A172 (cell line): ENCODE measurements around the gene SERP1. TPM values are rescaled to one million over a fixed set of nuclear protein-coding genes. Genes with fewer than 3 reads are reported as not detected.

ENCODE experiments used
- DNase-seq: peaks from one replicate; pipeline ENCODE4 v3.0.0-alpha.2; 2015; ENCODE audit warnings: low spot score
- total RNA-seq: library from RNA; depleted of rRNA; stranded (reverse); fragments of >200 nt; shearing (Covaris generic); gene quantifications from 2 replicates; pipeline ENCODE4 v1.2.3, GENCODE V29; 2014; rRNA removed

The SERP1 gene
- total RNA-seq, result 127 and 186 TPM in 2 replicates

GRCh38 chr3:150546226-150547044, at the start of gene SERP1, which contains the start of gene EIF2A:
Gene SERP1 (minus strand): TSS chr3:150546496. CDS start chr3:150546135, 361 bp downstream.
Gene EIF2A (plus strand): TSS chr3:150546787. CDS start chr3:150546803, 16 bp downstream.
- peak; percentile 99 for DNase-seq

- DNase-seq, result no peak
Observed at GRCh38 chr3:150594150-150594549, 47.9 kb upstream of the SERP1 start.

GRCh38 chr3:150589759-150590158, 43.5 kb upstream of the SERP1 start:
- no peak for DNase-seq

DNA sequence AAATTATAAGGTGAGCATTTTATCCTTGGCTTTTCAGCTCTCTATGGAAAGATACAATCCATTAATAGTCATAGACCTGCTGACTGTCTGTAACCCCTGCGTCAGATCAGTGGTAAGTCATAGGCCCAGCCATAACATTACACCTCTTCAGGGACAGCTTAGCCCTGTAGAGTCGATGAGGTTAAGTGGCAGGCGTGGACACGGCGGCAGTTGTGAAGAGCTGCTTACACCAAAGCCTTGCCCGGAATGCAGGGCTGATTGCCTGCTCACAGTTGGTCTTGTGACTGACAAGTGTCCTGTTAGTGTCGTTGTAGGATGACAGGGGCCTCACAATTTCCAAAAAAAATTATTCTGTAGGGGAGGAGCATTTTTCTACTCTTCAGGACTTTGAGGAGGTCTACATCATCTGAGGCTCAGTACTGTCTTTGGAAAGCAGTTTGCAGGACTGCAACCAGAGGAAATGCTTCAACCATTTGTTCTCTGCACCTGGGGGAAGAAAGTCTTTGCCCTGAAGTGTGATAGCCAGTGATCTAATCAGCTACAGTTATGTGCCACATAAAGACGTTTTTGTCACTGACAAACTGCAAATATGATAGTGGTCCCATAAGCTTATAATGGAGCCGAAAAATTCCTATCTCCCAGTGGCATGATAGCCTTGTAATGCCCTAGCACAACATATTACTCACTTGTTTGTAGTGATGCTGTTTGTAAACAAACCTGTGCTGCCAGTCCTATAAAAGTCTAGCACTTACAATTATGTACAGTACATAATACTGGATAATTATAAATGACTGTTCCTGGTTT, 41.9 kb upstream of the SERP1 start:
- no peak for DNase-seq

DNA sequence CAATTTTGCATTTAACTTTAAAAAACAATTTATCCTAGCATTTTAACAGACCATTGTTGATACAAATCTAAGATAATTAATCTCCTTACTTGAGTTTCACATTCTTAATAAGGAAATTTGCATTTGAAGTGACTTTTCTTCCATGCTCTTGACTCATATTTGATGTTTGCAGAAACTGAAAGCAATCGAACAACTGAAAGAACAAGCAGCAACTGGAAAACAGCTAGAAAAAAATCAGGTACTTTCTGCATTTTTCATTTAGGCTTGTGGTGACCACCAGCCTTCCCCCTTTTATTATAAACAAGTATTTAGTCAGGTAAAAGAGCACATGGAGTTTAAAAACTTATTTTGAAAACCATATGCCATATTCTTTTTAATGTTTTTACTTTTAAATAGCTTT, 36.7 kb upstream of the SERP1 start:
- no peak for DNase-seq

- DNase-seq, result no peak
Observed at GRCh38 chr3:150582620-150583019, 36.3 kb upstream of the SERP1 start.

DNA sequence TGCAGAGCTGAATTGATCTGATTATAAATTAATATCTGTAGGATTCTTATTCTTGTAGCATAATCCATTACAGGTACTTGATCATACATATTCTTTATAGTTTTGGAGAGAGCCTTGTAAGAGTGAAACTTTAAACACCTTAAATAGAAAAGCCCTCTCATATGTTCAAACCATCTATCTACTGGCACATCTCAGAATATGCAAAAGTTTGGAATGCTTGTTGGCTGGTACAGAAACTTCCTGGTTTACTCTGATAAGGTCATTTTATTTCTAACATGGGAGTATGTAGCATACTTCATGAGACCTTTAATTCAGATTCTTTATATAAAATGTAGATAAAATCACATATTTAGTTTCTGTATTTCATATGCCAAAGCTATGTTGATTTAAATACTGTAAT, 34.9 kb upstream of the SERP1 start:
- DNase-seq, result no peak

DNA sequence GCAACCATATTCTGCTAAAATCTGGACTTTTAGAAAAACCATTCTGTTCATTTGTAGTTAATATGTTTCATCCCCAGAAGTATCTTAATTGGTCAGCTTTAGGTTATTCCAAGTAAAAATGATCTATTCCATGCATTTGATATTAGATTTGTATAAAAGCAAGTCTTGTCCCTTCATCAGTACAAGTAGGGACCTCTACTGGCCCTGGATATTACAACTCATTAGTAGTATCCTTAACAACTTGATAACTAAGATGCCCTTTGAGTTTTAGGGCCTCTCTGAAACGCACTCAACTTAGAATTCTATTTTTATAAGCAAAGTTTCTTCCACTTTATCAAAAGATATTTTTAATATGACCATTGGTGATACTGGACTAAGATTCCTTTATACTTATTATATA, 31.6 kb upstream of the SERP1 start:
- no peak for DNase-seq

DNA sequence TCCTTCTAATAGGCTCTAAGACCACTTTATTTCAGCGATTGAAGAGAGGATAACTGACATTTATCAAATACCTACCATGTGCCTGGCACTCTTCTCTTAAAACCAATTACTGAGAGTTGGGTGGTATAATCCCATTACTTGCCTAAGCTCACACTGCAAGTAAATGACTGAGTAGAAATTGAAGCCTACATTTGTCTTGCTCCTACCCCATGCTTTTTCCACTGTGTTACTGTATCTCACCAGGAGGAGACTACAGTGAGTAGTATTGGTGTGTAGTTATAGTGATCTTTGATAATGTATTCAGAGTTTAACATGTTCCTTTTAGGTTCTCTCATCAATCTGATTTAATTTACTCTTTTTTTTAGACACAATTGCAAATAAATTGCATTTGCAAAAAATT, 21.0 kb upstream of the SERP1 start:
- no peak for DNase-seq

DNA sequence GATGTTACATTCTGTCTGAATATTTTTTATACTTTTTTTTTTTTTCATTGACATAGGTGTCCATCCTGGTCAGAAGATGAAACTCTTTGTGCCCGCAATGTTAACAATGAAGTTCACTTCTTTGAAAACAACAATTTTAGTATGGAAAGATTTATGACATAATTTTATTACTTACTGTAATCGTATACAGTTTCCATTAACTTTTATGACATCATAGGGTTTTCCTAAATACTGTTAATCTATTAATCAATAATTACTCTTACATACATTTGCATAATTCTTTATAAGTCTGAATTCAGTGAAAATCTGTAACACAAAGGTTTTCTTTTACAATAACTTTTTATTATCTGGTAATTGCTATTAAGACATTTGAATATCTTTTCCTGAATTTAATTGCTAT, 17.9 kb upstream of the SERP1 start:
- no peak for DNase-seq

- no peak for DNase-seq
Observed at GRCh38 chr3:150557725-150558124, 11.4 kb upstream of the SERP1 start.

DNA sequence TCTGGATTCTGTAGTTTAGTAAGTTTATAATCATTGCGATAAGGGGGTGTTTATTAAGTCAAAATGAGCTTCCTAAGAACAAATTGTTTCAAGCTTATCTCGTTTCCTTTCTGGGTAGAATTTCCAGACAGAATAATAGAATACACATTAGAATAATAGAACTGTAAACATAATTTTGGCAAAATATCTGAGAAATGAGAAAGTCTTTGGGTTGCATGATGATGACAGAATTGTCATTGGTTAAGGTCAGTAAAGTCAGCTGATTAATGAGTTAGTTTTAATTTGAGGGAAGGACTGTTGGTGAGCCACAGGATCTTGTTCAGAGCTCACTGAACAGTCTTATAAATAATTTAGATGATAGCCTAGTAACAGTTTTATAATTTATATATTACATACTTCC, 10.5 kb upstream of the SERP1 start:
- DNase-seq, result no peak

- no peak for DNase-seq
Observed at GRCh38 chr3:150555859-150556436, 9.7 kb upstream of the SERP1 start.

DNA sequence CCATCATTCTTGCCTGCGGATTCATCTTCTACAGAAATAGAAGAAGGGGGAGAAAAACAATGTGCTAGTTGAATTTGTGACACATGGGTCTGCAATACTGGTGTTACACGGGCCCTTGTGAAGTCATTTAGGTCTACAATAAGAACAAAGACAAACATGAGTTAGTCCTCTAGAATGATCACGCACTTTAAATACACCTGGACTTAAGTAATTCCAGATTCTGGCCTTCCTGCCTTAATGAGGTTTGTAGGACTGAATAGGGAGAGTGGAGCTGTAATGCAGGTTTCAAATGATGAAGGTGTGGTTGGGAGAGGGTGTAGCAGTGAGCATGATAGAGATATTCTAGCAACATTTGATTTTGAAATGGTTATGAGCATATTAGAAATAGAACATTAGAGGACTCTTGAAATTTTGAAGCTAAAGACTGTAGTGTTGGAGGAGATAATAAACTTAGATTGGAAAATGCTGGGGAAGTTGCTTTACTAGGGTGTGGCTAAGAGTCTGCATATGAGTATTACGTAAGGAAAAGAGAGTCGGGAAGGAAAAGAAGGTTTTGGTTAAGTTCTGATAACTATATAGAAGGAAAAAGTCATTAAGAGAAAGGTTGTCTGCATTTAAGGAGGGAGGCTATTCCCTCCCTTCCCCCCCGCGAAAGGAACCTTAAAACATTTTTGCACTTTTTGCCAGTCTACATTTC, 897 bp upstream of the SERP1 start:
- DNase-seq, result peak; percentile 14

GRCh38 chr3:150545419-150546225, 674 bp downstream of the SERP1 start:
- DNase-seq, result peak; percentile 22

- no peak for DNase-seq
Observed at GRCh38 chr3:150544726-150545125, 1.6 kb downstream of the SERP1 start.

GRCh38 chr3:150544041-150544440, 2.3 kb downstream of the SERP1 start:
- DNase-seq, result peak; percentile 64

DNA sequence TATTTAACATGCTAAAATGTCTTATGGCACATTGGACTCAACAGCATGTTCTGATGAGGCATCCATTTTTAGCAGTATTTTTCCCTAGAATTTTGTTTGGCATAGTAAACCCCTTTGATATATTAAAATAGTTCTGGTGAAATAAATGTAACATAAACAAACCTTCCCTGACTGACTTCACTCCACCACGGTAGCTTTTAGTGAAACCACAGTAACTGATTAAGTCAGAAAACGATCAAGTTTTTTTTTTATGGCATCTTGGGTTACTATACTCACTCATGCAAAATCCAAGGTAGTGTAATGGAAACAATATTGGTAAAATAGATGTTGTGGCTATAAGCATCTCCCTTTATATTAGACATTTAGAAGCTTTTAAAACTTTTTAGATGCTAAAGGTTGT, 2.8 kb downstream of the SERP1 start:
- DNase-seq, result no peak

- DNase-seq, result no peak
Observed at GRCh38 chr3:150543128-150543527, 3.2 kb downstream of the SERP1 start.

GRCh38 chr3:150540991-150541390, 5.3 kb downstream of the SERP1 start:
- DNase-seq, result no peak

DNA sequence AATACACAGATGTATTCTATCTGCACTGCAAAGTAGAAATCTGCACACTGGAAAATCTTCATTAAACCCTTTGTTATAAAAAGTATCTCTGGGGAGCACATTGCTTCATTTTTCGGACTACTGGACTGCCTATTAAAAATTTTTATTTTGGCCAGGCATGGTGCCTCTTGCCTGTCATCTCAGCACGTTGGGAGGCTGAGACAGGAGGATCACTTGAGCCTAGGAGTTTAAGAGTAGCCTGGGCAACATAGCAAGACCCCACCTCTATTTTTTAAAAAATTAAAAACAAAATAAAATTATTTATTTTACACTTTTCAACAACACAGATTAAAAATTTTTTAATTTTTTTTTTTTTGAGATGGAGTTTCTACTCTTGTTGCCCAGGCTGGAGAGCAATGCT, 6.0 kb downstream of the SERP1 start:
- no peak for DNase-seq
